Dendritic cell treated with granulocyte-macrophage colony-stimulating factor and Interleukin-4, amounts not matched to agents 40 ng/mL and 50 ng/mL, for 4 days (primary cell): Measurements from ENCODE around the gene FGFR2.
"Not testable (repeated sequence)": the region's sequence is repeated elsewhere in the genome, so short reads cannot be mapped to it uniquely, and the experiment has no call there.

Source experiments
- H3K27ac Mint-ChIP-seq: one replicate; pipeline ENCODE4 v1.8.0; 2022; ENCODE audit warnings: mild to moderate bottlenecking, mixed read lengths
- H3K27me3 Mint-ChIP-seq: one replicate; pipeline ENCODE4 v1.8.0; 2022; ENCODE audit warnings: mild to moderate bottlenecking, mixed read lengths
- H3K36me3 Mint-ChIP-seq: one replicate; pipeline ENCODE4 v1.8.0; 2022; ENCODE audit warnings: low read depth, mixed read lengths
- H3K4me1 Mint-ChIP-seq: one replicate; pipeline ENCODE4 v1.8.0; 2022; ENCODE audit warnings: low read depth, mixed read lengths
- H3K4me3 Mint-ChIP-seq: one replicate; pipeline ENCODE4 v1.8.0; 2022; ENCODE audit warnings: mild to moderate bottlenecking, moderate library complexity, mixed read lengths
- H3K9me3 Mint-ChIP-seq: one replicate; pipeline ENCODE4 v1.8.0; 2022; ENCODE audit warnings: mixed read lengths
- intact Hi-C: fragments of 100-400 bp; cut with micrococcal nuclease; formaldehyde crosslinking; loops from one replicate; pipeline ENCODE4 v1.15.0; 2022

The FGFR2 gene

DNA sequence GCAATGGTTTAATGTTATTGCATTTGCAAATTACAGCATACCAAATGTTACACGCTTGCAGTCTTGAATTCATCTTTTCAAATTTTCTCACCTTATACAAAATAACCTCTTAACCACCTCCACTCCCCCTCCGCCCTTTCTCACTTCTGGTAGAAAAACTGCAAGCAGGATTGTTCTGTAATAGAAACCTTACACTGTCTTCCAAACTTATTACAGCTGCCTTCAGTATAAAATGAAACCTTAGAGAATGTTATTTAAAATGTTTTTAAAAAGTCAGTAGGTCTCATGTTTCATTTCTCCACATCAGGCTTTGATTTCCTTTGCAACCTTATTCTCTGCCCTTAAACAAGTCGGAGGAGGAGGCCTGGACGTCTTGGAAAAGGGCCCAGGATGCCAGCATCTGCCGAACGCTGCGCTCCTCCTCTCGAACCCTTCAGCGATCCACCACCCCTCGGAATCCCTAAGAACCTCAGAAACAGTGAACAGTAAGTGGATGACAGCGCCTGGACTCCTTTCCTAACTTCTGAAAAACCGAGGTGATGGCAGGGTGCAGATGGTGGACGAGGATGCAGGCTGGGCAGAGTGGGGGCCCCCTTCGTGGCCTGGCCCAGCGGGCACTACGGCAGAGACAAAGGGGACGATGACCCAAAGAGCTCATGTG is 74.0 kb downstream of the FGFR2 start:
- Mint-ChIP-seq H3K36me3 (no peaks in the 10 kb centered on the region), H3K4me1 (peaks cover 7% of the 10 kb centered on the region), H3K9me3 (peaks cover 6% of the 10 kb centered on the region), H3K27ac (no peak overlapping the region), H3K27me3 (peaks cover 2% of the 10 kb centered on the region), H3K4me3 (no peak overlapping the region)
- intact Hi-C loops: no loop called here

DNA sequence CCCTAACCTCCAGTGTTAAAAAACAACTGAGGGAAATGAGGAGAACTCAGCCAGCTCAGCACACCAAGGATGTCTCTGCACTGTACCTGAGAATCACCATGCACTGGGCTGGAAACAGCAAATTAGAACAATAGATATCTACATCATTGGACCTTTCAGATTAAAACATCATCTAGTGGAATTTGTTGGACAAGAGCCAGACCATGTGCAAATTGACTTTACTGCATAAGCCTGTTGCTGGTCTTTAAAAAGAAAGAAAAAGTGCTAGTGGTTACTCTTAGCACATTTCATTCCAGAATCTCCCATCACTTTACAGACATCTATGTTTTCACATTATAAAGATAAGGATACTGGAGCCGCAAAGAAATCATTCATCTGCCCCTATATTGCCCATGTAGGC is 75.4 kb downstream of the FGFR2 start:
- H3K4me1 Mint-ChIP-seq: peaks cover 7% of the 10 kb centered on the region
- H3K36me3 Mint-ChIP-seq: no peaks in the 10 kb centered on the region
- H3K4me3 Mint-ChIP-seq: no peak overlapping the region
- intact Hi-C loops: no loop called here
- peaks cover 2% of the 10 kb centered on the region for H3K27me3 Mint-ChIP-seq
- peaks cover 6% of the 10 kb centered on the region for H3K9me3 Mint-ChIP-seq
- H3K27ac Mint-ChIP-seq: no peak overlapping the region

- Mint-ChIP-seq H3K36me3 (no peaks in the 10 kb centered on the region), H3K4me1 (peaks cover 6% of the 10 kb centered on the region), H3K9me3 (peaks cover 6% of the 10 kb centered on the region), H3K27me3 (peaks cover 2% of the 10 kb centered on the region), H3K4me3 (no peak overlapping the region), H3K27ac (no peak overlapping the region)
- intact Hi-C loops: no loop called here
Observed at GRCh38 chr10:121521794-121522556, 76.3 kb downstream of the FGFR2 start.

- H3K27ac Mint-ChIP-seq, H3K27me3 Mint-ChIP-seq, intact Hi-C loops, H3K4me3 Mint-ChIP-seq, H3K4me1 Mint-ChIP-seq, H3K9me3 Mint-ChIP-seq, H3K36me3 Mint-ChIP-seq: not testable (repeated sequence)
Observed at GRCh38 chr10:121520526-121520925, 77.7 kb downstream of the FGFR2 start.

DNA sequence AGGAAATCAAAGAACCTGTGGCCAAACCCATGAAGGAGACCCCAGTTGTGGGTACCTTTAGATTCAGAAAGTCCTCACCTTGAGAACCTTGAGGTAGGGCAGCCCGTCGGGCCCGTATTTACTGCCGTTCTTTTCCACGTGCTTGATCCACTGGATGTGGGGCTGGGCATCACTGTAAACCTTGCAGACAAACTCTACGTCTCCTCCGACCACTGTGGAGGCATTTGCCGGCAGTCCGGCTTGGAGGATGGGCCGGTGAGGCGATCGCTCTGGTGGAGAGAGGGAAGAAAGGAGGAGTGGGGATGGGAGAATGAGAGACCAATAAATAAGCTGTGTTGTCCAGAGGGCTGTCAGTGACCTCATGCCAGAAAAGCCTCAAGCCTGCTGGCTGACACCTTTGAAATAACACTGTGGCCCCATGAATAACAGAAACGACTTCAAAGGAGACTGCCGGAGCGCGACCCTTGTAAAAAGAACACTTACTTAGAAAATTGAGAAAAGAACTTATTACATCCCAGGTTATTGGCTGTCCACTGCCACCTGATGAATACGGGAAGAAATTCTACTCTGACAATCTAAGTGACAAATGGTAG is 78.2 kb downstream of the FGFR2 start:
- Mint-ChIP-seq H3K27me3 (no peaks in the 10 kb centered on the region), H3K4me3 (no peak overlapping the region), H3K27ac (no peak overlapping the region), H3K4me1 (no peaks in the 10 kb centered on the region), H3K36me3 (no peaks in the 10 kb centered on the region), H3K9me3 (peaks cover 6% of the 10 kb centered on the region)
- intact Hi-C loops: no loop called here

- no peak overlapping the region for H3K27ac Mint-ChIP-seq
Observed at GRCh38 chr10:121519411-121519810, 78.8 kb downstream of the FGFR2 start.

DNA sequence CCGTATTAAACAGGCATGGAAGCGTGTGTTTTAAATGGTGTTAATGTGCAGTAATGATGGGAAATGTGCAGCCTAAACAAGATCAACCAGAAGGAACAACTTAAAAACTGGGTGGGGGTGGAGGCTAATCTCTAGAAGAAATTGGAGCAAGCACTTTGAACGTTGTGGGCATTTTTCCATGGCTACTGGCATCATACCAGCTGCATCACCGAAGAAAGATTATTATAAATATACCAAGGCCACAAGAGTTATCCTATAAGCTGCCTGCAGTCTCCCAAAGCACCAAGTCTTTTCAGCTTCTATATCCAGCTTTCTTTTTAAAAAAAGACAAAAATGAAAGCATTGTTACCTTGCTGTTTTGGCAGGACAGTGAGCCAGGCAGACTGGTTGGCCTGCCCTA is 79.9 kb downstream of the FGFR2 start:
- Mint-ChIP-seq H3K36me3 (no peaks in the 10 kb centered on the region), H3K4me1 (no peaks in the 10 kb centered on the region), H3K27me3 (no peaks in the 10 kb centered on the region), H3K9me3 (peaks cover 6% of the 10 kb centered on the region), H3K4me3 (no peak overlapping the region), H3K27ac (no peak overlapping the region)
- intact Hi-C loops: no loop called here

More at GRCh38 chr10:121519411-121519810, 78.8 kb downstream of the FGFR2 start:
- Mint-ChIP-seq H3K27me3 (no peaks in the 10 kb centered on the region), H3K4me3 (no peak overlapping the region), H3K36me3 (no peaks in the 10 kb centered on the region), H3K9me3 (peaks cover 6% of the 10 kb centered on the region), H3K4me1 (no peaks in the 10 kb centered on the region)
- intact Hi-C loops: no loop called here

DNA sequence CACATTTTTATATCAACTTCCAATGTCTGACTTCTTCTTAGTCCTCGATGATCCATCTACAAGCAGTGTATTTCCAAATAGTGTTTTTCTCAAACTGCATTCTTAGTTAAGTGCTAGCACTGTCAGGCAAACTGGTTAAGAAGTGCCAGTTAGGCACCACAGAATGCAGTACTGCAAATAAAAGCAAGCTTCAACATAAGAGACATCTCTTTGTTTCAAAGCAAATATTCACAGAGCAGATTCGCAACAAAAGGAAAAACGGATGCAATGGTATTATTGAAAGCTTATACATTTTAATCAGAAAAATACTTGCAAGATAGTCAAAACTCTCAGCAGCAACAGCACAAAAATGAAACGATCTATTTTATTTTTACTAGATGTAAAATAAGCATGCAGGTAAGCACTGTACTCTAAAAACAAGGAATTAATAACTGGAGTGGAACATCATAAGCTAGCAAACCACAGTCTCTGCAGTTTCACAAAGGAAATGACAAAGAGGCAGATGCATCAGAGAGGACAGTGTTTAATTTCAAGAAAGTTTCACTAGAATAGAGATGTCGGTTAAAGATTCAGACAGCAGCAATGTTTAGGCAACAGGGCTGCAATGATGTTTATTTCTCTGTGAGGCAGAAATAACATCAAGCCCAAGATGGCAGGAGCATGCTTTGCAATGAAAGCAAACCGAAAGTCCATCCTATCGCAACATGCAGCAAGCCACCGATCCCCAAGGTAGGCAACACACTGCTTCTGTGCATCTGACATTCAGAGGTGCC is 82.0 kb downstream of the FGFR2 start:
- H3K4me3 Mint-ChIP-seq: no peak overlapping the region
- H3K27me3 Mint-ChIP-seq: no peaks in the 10 kb centered on the region
- H3K36me3 Mint-ChIP-seq: no peaks in the 10 kb centered on the region
- H3K4me1 Mint-ChIP-seq: no peaks in the 10 kb centered on the region
- intact Hi-C loops: no loop called here
- no peaks in the 10 kb centered on the region for H3K9me3 Mint-ChIP-seq
- no peak overlapping the region for H3K27ac Mint-ChIP-seq

- no peaks in the 10 kb centered on the region for H3K36me3 Mint-ChIP-seq
Observed at GRCh38 chr10:121514141-121514865, 83.9 kb downstream of the FGFR2 start.

DNA sequence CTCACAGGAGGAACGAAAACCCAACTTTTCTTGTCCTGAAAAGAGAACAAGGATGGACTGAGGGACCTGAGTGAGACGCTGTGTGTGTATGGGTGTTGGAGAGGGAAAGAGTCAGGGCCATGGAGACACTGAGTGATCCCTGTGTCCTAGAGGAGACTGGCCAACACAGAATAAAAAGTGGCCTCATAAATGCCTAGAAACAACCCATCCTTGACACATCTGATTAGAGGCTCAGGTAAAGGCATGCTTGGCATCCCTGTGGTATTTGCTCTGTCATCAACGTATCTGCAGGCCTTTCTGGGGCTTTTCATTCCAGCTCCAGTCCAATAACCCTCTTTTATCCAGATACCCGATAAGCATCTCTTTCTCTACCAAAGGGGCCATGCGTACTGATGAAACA is 86.3 kb downstream of the FGFR2 start:
- Mint-ChIP-seq H3K9me3 (no peaks in the 10 kb centered on the region), H3K36me3 (no peaks in the 10 kb centered on the region), H3K27me3 (no peaks in the 10 kb centered on the region), H3K27ac (no peak overlapping the region), H3K4me3 (no peak overlapping the region), H3K4me1 (no peaks in the 10 kb centered on the region)
- intact Hi-C loops: no loop called here

More at GRCh38 chr10:121514141-121514865, 83.9 kb downstream of the FGFR2 start:
- no peak overlapping the region for H3K4me3 Mint-ChIP-seq
- no peak overlapping the region for H3K27ac Mint-ChIP-seq
- H3K27me3 Mint-ChIP-seq: no peaks in the 10 kb centered on the region
- no peaks in the 10 kb centered on the region for H3K9me3 Mint-ChIP-seq
- intact Hi-C loops: no loop called here
- no peaks in the 10 kb centered on the region for H3K4me1 Mint-ChIP-seq

DNA sequence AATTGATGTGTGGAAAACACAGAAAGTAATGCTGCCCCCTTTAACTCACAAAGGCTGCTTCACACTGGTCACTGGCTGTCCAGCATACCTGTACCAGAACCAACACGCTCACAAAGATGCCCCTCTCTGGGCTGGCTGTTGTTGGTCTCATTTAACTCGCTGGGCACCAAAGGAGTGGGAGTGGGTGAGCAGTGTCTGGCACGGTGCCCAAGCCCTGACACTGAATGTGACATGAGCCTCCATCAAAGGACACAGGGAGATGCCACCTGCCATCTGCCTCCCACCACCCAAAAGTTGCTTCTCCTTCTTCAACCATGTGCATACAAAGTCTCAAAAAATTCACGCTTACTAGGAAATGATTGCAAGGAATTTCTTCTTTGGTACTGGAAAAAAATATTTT is 86.8 kb downstream of the FGFR2 start:
- intact Hi-C loops: no loop called here
- H3K9me3 Mint-ChIP-seq: no peaks in the 10 kb centered on the region
- H3K4me3 Mint-ChIP-seq: no peak overlapping the region
- no peaks in the 10 kb centered on the region for H3K27me3 Mint-ChIP-seq
- no peaks in the 10 kb centered on the region for H3K36me3 Mint-ChIP-seq
- no peaks in the 10 kb centered on the region for H3K4me1 Mint-ChIP-seq
- H3K27ac Mint-ChIP-seq: no peak overlapping the region

GRCh38 chr10:121510201-121510771 is 88.0 kb downstream of the FGFR2 start:
- no peaks in the 10 kb centered on the region for H3K27me3 Mint-ChIP-seq

GRCh38 chr10:121509796-121510195 is 88.4 kb downstream of the FGFR2 start:
- Mint-ChIP-seq H3K36me3 (no peaks in the 10 kb centered on the region), H3K27me3 (no peaks in the 10 kb centered on the region), H3K4me1 (no peaks in the 10 kb centered on the region), H3K4me3 (no peak overlapping the region), H3K27ac (no peak overlapping the region), H3K9me3 (no peaks in the 10 kb centered on the region)
- intact Hi-C loops: no loop called here

More at GRCh38 chr10:121510201-121510771, 88.0 kb downstream of the FGFR2 start:
- no peaks in the 10 kb centered on the region for H3K4me1 Mint-ChIP-seq
- H3K9me3 Mint-ChIP-seq: no peaks in the 10 kb centered on the region
- no peak overlapping the region for H3K27ac Mint-ChIP-seq
- no peaks in the 10 kb centered on the region for H3K36me3 Mint-ChIP-seq
- no peak overlapping the region for H3K4me3 Mint-ChIP-seq
- intact Hi-C loops: no loop called here
